Measurements from ENCODE around the gene ZBED1.
"Not testable (repeated sequence)": the region's sequence is repeated elsewhere in the genome, so short reads cannot be mapped to it uniquely, and the experiment has no call there.

The ZBED1 gene

DNA sequence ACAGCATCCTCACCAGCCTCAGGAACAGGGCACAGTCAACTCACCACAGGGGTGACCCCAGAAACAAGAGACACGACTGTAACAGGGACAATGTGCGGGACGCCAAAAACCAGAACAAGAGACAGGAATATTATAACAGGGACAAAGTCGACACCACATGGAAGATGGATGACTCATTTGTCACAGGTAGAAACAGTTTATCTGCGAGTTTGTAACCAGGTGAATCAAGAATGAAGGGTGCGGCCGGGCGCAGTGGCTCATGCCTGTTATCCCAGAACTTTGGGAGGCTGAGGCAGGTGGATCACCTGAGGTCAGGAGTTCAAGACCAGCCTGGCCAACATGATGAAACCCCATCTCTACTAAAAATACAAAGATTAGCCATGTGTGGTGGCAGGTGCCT lies 44.7 kb downstream of the ZBED1 start:
- not testable (repeated sequence) for DNase-seq (ENCODE audit: low read depth)

DNA sequence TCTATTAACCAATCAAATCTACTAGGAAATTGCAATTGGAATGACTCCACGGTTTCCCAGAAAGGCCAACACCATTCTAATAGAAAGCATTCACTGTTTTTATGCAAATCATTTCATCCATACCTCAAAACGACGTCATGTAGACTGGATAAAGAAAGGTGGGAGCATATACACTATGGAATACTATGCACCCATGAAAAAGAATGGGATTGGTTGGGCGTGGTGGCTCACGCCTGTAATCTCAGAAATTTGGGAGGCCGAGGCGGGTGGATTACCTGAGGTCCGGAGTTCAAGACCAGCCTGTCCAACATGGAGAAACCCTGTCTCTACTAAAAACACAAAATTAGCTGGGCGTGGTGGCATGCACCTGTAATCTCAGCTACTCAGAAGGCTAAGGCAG lies 46.2 kb downstream of the ZBED1 start:
- DNase-seq (ENCODE audit: low read depth), result not testable (repeated sequence)

GRCh38 chrX:2452799-2453198 lies 48.0 kb downstream of the ZBED1 start:
- no peak for DNase-seq (ENCODE audit: low read depth)

- no peak for DNase-seq (ENCODE audit: low read depth)
Observed at GRCh38 chrX:2452317-2452784, 48.4 kb downstream of the ZBED1 start.

DNA sequence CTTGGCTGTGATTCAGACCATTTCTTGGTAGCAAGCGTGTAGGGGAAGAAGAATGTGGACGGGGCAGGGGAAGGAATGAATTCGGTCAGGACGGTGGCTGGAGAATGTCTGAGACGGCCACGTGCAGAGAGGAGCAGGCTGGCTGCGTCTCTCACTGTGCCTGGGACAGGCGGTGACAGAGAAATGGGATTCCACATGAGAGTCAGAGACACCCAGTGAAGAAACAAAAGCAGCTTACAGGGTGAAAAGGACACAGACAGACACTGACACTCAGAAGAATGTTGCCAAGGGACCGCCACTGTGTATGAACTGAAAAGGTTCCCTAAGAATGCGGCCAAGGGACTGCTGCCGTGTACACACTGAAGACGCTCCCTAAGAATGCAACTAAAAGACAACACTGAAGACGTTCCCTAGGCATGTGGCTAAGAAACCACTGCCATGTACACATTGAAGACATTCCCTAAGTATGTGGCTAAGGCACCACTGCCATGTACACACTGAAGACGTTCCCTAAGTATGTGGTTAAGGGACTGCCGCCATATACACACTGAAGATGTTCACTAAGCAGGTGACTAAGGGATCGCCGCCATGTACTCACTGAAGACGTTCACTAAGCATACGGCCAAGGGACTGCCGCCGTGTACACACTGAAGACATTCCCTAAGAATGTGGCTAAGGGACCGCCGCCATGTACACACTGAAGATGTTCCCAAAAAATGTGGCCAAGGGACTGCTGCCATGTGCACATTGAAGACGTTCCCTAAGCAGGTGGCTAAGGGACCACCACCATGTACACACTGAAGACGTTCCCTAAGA lies 49.1 kb downstream of the ZBED1 start:
- DNase-seq (ENCODE audit: low read depth), result no peak

DNA sequence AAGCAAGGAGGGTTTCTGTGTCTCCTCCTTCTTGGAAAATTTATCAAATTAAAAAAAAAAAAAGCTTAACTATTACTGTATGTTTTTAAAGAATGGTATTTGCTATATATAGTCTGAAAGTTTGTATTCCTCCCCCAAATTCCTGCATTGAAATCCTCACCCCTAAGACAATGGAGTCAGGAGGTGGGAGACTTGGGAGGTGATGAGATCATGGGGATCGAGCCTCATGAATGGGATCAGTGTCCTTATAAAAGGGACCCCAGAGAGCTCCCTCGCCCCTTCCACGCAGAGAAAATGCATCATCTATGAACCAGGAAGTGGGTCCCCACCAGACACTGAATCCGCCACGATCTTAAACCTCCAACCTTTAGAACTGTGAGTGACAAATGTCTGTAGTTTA lies 50.1 kb downstream of the ZBED1 start:
- DNase-seq (ENCODE audit: low read depth), result no peak

DNA sequence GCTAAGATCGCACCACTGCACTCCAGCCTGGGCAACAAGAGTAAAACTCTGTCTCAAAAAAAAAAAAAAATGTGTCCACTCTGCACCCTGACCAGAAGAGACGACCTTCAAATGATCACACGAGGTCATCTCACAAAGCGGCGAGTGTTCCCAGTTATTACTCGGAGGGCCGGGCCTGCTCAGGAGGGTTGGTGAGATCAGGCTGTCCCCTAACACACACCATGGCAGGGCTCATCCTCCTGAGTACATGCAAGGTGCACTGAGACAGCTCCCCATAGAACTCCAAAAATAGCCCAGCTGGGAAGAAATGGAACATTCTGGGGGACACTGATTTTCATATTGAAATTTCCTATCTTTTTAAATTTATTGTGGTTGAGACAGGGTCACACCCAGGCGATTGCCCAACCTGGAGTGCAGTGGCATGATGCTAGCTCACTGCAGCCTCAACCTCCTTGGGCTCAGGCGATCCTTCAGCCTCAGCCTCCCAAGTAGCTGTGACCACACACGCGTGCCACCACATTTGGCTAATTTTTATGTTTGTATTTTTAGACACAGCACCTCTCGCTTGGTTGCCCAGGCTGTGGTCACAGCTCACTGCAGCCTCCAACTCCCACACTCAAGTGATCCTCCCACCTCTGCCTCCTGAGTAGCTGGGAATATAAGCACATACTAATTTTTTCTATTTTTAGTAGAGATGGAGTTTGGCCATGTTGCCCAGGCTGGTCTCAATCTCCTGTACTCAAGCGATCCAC lies 51.5 kb downstream of the ZBED1 start:
- no peak for DNase-seq (ENCODE audit: low read depth)

DNA sequence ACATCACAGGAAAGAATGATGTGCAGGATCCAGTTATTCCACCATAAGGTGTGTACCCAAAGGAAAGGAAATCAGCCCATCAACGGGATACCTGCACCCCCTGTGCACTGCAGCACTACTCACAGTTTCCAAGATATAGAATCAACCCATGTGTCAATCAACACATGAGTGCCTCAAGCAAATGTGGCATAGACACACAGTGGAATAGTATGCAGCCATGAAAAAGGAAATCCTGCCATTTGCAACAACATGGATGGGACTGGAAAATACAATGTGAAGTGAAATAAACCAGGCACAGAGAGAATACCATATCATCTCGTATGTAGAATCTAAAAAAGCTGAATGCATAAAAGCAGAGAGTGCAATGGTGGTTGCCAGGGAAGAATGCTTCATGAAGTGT lies 53.3 kb downstream of the ZBED1 start:
- DNase-seq (ENCODE audit: low read depth), result no peak

DNA sequence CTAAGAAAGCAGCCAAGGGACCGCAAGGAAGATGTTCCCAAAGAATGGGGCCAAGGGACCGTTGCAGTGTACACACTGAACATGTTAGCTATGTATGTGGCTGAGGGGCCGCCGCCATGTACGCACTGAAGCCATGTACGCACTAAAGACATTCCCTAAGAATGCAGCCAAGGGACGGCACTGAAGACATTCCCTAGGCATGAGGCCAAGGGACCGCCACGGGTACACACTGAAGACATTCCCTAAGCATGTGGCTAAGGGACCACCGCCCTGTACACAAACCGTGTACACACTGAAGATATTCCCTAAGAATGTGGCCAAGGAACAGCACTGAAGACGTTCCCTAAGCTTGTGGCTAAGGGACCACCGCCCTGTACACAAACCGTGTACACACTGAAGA lies 54.0 kb downstream of the ZBED1 start:
- DNase-seq (ENCODE audit: low read depth), result no peak

- DNase-seq (ENCODE audit: low read depth), result no peak
Observed at GRCh38 chrX:2445662-2446623, 54.8 kb downstream of the ZBED1 start.

GRCh38 chrX:2442694-2443093 lies 58.1 kb downstream of the ZBED1 start:
- no peak for DNase-seq (ENCODE audit: low read depth)

DNA sequence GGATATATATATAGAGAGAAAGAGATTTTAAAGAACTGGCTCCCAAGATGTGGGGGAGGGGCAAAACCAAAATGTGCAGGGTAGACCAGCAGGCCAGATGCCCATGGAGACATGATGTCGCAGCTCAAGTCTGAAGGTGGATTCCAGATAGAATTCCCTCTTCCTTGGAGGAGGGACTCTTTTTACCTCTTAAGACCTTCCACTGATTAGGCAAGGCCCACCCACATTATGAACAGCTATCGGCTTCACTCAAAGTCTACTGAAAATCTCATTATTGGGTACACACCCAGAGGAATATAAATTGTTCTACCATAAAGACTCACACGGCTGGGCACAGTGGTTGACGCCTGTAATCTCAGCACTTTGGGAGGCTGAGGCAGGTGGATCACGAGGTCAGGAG lies 59.3 kb downstream of the ZBED1 start:
- DNase-seq (ENCODE audit: low read depth), result no peak

GRCh38 chrX:2439613-2440012 lies 61.2 kb downstream of the ZBED1 start:
- no peak for DNase-seq (ENCODE audit: low read depth)

All from activated T-cell treated with anti-CD3 and anti-CD28 coated beads for 24 hours (primary cell).